ENCODE measurements around the gene FBXO3.

FBXO3 gene

DNA sequence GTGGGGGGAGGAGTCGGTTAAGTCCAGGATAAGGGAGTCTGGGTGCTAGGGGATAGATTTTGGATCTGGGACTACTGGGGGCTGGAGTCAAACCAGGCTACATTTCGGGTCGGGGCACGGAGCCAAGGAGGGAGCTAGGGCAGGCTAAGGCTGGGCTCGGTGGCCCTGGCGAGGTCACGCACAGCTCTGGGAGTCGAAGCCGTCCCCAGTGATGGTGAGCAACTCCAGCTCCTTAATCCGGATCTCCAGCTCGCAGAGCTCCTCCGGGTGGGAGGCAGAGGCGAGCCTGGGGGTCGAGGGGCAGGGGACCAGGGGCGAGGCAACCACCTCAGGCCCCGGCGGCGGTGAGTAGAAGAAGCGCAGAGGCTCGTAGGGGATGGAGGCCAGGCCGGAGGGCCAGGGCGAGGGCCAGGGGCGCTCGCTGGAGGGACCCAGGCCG is 74.2 kb downstream of the FBXO3 start:
- no peak for DNase-seq

- no peak for DNase-seq
Observed at GRCh38 chr11:33699515-33700062, 74.7 kb downstream of the FBXO3 start.

DNA sequence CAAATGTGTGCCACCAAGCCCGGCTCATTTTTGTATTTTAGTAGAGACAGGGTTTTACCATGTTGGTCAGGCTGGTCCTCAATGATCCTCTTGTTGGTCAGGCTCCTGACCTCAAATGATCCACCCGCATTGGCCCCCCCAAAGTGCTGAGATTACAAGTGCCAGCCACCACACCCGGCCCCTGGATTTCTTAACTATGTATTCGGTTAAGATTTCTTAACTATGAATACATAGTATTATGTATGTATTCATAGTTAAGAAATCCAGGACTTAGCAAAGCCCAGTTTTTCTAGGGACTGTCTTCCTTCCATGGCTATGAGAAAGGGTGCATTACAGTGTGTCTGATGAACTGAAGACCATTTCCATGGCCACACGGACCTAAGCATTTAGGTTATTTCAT is 75.4 kb downstream of the FBXO3 start:
- no peak for DNase-seq

DNA sequence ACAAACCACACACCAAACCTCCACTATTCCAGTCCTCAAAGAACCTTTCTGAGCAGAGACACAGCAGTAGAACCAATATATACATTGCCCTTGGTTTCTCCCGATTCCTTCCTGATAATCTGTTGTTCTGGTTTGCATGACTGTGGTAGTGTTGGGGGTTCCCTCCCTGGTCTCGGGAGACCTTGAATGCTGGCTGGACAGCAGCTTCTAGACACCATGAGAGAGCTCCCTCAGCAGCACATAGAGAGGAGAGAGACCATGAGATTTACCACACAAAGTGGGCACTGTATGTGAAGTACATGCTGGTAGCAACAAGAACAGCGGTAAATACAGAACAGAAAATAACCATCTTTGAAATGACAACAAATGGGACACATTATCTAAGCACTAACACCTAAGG is 76.3 kb downstream of the FBXO3 start:
- no peak for DNase-seq

- no peak for DNase-seq
Observed at GRCh38 chr11:33696931-33697638, 77.2 kb downstream of the FBXO3 start.

GRCh38 chr11:33696411-33696810 is 77.9 kb downstream of the FBXO3 start:
- DNase-seq, result no peak

- DNase-seq, result no peak
Observed at GRCh38 chr11:33695051-33695566, 79.2 kb downstream of the FBXO3 start.

GRCh38 chr11:33694346-33695050 is 79.8 kb downstream of the FBXO3 start:
- DNase-seq, result no peak

DNA sequence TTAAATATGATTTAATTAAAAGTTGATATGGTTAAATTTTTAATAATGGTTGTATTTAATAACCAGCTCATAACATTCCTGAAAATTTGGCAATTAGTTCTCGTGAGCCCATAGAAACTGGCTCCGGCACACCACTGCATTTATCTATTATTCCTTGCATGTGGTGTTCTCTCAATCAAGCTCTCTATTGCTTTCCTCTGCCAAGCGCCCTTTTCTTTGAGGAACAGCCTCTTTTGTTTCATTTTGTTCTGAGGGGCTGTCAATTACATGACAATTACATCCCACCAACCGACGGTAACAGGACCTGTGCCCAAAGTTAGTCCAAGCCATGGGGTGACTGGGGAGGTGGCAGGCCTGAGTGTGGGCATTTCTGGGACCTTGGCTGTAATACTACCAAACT is 81.8 kb downstream of the FBXO3 start:
- DNase-seq, result no peak

- DNase-seq, result no peak
Observed at GRCh38 chr11:33692013-33692504, 82.3 kb downstream of the FBXO3 start.

DNA sequence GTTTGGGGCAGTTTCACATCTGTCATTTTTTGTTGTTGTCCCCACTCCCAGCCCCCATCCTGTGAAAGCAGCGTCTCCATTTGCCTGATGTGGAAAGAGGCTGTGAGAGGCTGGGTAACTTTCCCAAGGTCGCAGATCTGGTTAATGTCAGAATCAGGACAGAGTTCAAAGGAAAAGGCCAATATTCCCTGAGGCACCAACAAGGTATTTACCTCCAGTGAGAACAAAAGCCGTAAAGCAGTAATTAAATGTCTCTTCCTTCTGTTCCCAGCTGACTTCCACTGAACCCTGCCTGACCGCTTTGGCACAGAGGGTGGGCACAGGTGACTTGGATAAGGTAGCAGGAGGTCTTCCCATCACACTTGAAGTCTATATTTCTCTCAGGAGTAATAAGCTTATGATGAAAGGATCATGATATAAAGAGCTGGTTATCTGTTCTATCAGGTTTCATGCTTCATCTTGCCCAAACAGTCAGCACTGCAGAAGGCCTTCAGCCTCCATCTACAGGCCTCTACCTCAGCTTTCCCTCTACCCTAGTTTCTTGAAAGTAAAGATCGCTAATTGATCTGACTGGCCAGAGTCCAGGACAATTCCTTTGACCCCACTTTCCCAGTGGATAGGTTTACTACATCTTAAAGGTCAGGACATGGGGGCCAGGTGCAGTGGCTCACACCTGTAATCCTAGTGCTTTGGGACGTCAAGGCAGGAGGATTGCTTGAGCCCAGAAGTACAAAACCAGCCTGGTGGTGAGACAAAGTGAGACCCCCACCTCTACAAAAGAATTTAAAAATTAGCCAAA is 83.1 kb downstream of the FBXO3 start:
- no peak for DNase-seq
